Cardiac fibroblast (primary cell): Measurements from ENCODE around the gene CXCL9.

Source experiments
- DNase-seq, 2 donors: peaks; one replicate each; pipeline versions ENCODE4 v3.0.0 to v3.0.0-alpha.2; 2010; ENCODE audit warnings: low read depth in 2 of 2
- H3K4me3 ChIP-seq, 2 donors: replicated peaks in 1 of 2; 1 replicate in 1 of 2; 2 replicates in 1 of 2; pipeline ENCODE4 v1.5.1; 2011; ENCODE audit warnings: low read depth in 2 of 2, low read length in 2 of 2, mild to moderate bottlenecking in 2 of 2, moderate library complexity in 1 of 2
- CTCF ChIP-seq: IDR thresholded peaks from one replicate; pipeline ENCODE4 v1.5.1; 2011; ENCODE audit warnings: low read depth, mild to moderate bottlenecking, low read length, inconsistent platforms

Gene CXCL9

GRCh38 chr4:75992462-75992861, 14.8 kb downstream of the CXCL9 start:
- no peak overlapping the region for H3K4me3 ChIP-seq
- no peak for TF ChIP-seq CTCF
- DNase-seq, result no peak

- peak overlapping the region; percentile 73 to 88 for H3K4me3 ChIP-seq
- TF ChIP-seq CTCF, result no peak
- peak; percentile 14 to 30 for DNase-seq
Observed at GRCh38 chr4:75989846-75990528, 17.3 kb downstream of the CXCL9 start.

GRCh38 chr4:75985116-75985515, 22.2 kb downstream of the CXCL9 start:
- peak; percentile 37 to 89 for DNase-seq
- no peak for TF ChIP-seq CTCF
- no peak overlapping the region for H3K4me3 ChIP-seq

- DNase-seq, result no peak
- no peak overlapping the region for H3K4me3 ChIP-seq
- no peak for TF ChIP-seq CTCF
Observed at GRCh38 chr4:75980576-75980975, 26.7 kb downstream of the CXCL9 start.

GRCh38 chr4:75976177-75976576, 31.1 kb downstream of the CXCL9 start:
- TF ChIP-seq CTCF, result no peak
- no peak for DNase-seq

GRCh38 chr4:75973766-75974165, 33.5 kb downstream of the CXCL9 start:
- TF ChIP-seq CTCF, result no peak
- no peak for DNase-seq
- H3K4me3 ChIP-seq, result no peak overlapping the region

More at GRCh38 chr4:75976177-75976576, 31.1 kb downstream of the CXCL9 start:
- H3K4me3 ChIP-seq, result no peak overlapping the region

GRCh38 chr4:75968084-75968483, 39.2 kb downstream of the CXCL9 start:
- H3K4me3 ChIP-seq, result no peak overlapping the region
- DNase-seq, result no peak
- TF ChIP-seq CTCF, result no peak
